Esophagus muscularis mucosa (tissue), 4 donors: ENCODE results near the gene CPNE8.

Experiments
- EP300 ChIP-seq: sonication (generic); formaldehyde crosslinking; IDR thresholded peaks from one replicate; pipeline ENCODE4 v1.6.1; 2017; ENCODE audit warnings: antibody characterized with exemption
- POLR2A ChIP-seq: fragments of 450-650 bp; IDR thresholded peaks from one replicate; pipeline ENCODE4 v1.6.1; 2017; ENCODE audit warnings: antibody characterized with exemption, moderate library complexity, mild to moderate bottlenecking, low read depth
- POLR2AphosphoS5 ChIP-seq, 2 donors: sonication (generic); formaldehyde crosslinking; IDR thresholded peaks; one replicate each; pipeline ENCODE4 v1.6.1; 2017; ENCODE audit warnings: antibody characterized with exemption in 2 of 2
- TF ChIP-seq, protein P1 (sequence below), 3 experiments: fragments of 200-600 bp in 2 of 3; fragments of 450-650 bp in 1 of 3; sonication (generic) in 2 of 3; IDR thresholded peaks; one replicate each; pipeline ENCODE4 v1.5.1; 2017 to 2019; ENCODE audit warnings: antibody characterized with exemption in 3 of 3, mild to moderate bottlenecking in 2 of 3, moderate library complexity in 1 of 3

DNA sequence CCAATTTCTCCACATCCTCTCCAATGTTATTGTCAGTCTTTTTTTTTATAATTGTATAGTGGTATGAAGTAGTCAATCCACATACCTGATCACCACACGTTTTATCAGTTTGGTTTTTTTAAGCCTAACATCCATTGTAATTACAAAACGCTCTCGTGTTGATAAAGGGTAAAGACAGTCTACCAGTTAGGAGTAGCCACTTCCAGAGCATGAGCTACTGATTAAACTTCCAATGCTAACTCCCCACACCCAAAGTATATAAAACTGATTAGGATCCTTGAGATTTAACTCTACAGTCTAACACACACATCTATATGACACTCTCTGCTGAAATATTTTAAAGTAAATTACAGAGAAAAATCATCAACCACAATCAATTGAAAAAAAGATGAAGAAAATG is 20.7 kb downstream of the CPNE8 start:
- TF ChIP-seq, protein P1, sequence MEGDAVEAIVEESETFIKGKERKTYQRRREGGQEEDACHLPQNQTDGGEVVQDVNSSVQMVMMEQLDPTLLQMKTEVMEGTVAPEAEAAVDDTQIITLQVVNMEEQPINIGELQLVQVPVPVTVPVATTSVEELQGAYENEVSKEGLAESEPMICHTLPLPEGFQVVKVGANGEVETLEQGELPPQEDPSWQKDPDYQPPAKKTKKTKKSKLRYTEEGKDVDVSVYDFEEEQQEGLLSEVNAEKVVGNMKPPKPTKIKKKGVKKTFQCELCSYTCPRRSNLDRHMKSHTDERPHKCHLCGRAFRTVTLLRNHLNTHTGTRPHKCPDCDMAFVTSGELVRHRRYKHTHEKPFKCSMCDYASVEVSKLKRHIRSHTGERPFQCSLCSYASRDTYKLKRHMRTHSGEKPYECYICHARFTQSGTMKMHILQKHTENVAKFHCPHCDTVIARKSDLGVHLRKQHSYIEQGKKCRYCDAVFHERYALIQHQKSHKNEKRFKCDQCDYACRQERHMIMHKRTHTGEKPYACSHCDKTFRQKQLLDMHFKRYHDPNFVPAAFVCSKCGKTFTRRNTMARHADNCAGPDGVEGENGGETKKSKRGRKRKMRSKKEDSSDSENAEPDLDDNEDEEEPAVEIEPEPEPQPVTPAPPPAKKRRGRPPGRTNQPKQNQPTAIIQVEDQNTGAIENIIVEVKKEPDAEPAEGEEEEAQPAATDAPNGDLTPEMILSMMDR (IDR thresholded peaks at IDR 0.05): no peak
- TF ChIP-seq POLR2A: no peak
- TF ChIP-seq POLR2AphosphoS5 (IDR thresholded peaks at IDR 0.05): no peak
- TF ChIP-seq EP300: no peak
